GM10266 (cell line): ENCODE results near the gene PMEPA1.

Experiments
- DNase-seq: peaks from one replicate; pipeline ENCODE4 v3.0.0; 2012; ENCODE audit errors: extremely low spot score
- CTCF ChIP-seq: IDR thresholded peaks from 2 replicates; pipeline ENCODE4 v1.5.1; 2012; ENCODE audit warnings: mild to moderate bottlenecking, low read depth; ENCODE audit not compliant: control insufficient read depth, insufficient read depth; ENCODE audit errors: missing control alignments

The PMEPA1 gene

GRCh38 chr20:57661746-57662455 lies 47.9 kb downstream of the PMEPA1 start:
- DNase-seq = no peak
- no peak for TF ChIP-seq CTCF

- no peak for DNase-seq
- TF ChIP-seq CTCF = no peak
Observed at GRCh38 chr20:57660922-57661745, 48.7 kb downstream of the PMEPA1 start.

- no peak for DNase-seq
- no peak for TF ChIP-seq CTCF
Observed at GRCh38 chr20:57660181-57660921, 49.5 kb downstream of the PMEPA1 start.

GRCh38 chr20:57659517-57660180 lies 50.2 kb downstream of the PMEPA1 start:
- no peak for DNase-seq
- no peak for TF ChIP-seq CTCF

GRCh38 chr20:57658833-57659516 lies 50.8 kb downstream of the PMEPA1 start:
- DNase-seq = no peak
- no peak for TF ChIP-seq CTCF

GRCh38 chr20:57658447-57658832 lies 51.4 kb downstream of the PMEPA1 start:
- no peak for DNase-seq
- TF ChIP-seq CTCF = no peak
